B cell (primary cell): ENCODE data around the gene CYTH3. TPM values are rescaled to one million over a fixed set of nuclear protein-coding genes. Genes with fewer than 3 reads are reported as not detected.

Source experiments
- ATAC-seq: fragments of 200-7000 bp; cut with Tn5 transposase; one replicate; pipeline ENCODE4 v1.10.0; 2021; ENCODE audit warnings: low read depth, mild to moderate bottlenecking, moderate number of reproducible peaks, moderate library complexity
- CTCF ChIA-PET: fragments of 350-600 bp; sonication (Branson Sonifier 250); formaldehyde crosslinking; loops from one replicate; lab custom pipeline; 2021; ENCODE audit warnings: antibody characterized with exemption, inconsistent platforms; lab: Charles Lee
- POLR2A ChIA-PET: fragments of 350-600 bp; sonication (Branson Sonifier 250); formaldehyde crosslinking; loops from one replicate; lab custom pipeline; 2021; ENCODE audit warnings: antibody characterized with exemption; lab: Charles Lee
- DNase-seq: peaks from one replicate; pipeline ENCODE4 v3.0.0; 2013
- H2AFZ ChIP-seq: 2 replicates; pipeline ENCODE4 v1.6.1; 2012; ENCODE audit warnings: mild to moderate bottlenecking, low read depth, low read length; ENCODE audit not compliant: insufficient read depth, poor library complexity, severe bottlenecking
- H3K27ac ChIP-seq, 2 donors: 1 replicate in 1 of 2; 2 replicates in 1 of 2; pipeline ENCODE4 v1.5.1; 2012 to 2013; ENCODE audit warnings: low read length in 2 of 2, mild to moderate bottlenecking in 2 of 2, moderate library complexity in 1 of 2
- H3K27me3 ChIP-seq, 4 experiments: fragments of 200-600 bp in 1 of 4; sonication (generic) in 1 of 4; replicated peaks in 1 of 4; 1 replicate in 2 of 4; 2 replicates in 2 of 4; pipeline versions ENCODE4 v1.6.1 to v1.7.0; 2013 to 2016; ENCODE audit warnings: low read length in 3 of 4, mild to moderate bottlenecking in 2 of 4, mixed read lengths in 1 of 4, moderate library complexity in 1 of 4; ENCODE audit not compliant: insufficient read depth in 4 of 4, control insufficient read depth in 3 of 4; ENCODE audit errors: control extremely low read depth in 1 of 4
- H3K36me3 ChIP-seq, 2 experiments: replicated peaks in 1 of 2; 1 replicate in 1 of 2; 2 replicates in 1 of 2; pipeline versions ENCODE4 v1.6.1 to v1.7.1; 2013; ENCODE audit warnings: low read length in 1 of 2; ENCODE audit not compliant: insufficient read depth in 2 of 2, control insufficient read depth in 1 of 2; ENCODE audit errors: control extremely low read depth in 1 of 2, extremely low read depth in 1 of 2
- H3K4me1 ChIP-seq, 2 donors: fragments of 200-600 bp in 1 of 2; sonication (generic) in 1 of 2; 1 replicate in 1 of 2; 2 replicates in 1 of 2; pipeline versions ENCODE4 v1.5.1 to v1.6.1; 2013 to 2017; ENCODE audit warnings: low read length in 2 of 2; ENCODE audit not compliant: control insufficient read depth in 2 of 2, insufficient read depth in 2 of 2
- H3K4me2 ChIP-seq: replicated peaks from 2 replicates; pipeline ENCODE3; 2012; ENCODE audit warnings: mild to moderate bottlenecking, low read depth, low read length; ENCODE audit not compliant: poor library complexity, severe bottlenecking
- H3K4me3 ChIP-seq, 5 experiments: fragments of 200-600 bp in 1 of 5; sonication (generic) in 1 of 5; 1 replicate in 3 of 5; 2 replicates in 2 of 5; pipeline versions ENCODE4 v1.5.1 to v1.7.0; 2011 to 2016; ENCODE audit warnings: low read length in 4 of 5, mild to moderate bottlenecking in 4 of 5, low read depth in 2 of 5, control low read depth in 1 of 5, moderate library complexity in 1 of 5; ENCODE audit not compliant: insufficient read depth in 1 of 5; ENCODE audit errors: control extremely low read depth in 1 of 5, extremely low read depth in 1 of 5
- H3K79me2 ChIP-seq: fragments of 200-600 bp; sonication (generic); one replicate; pipeline ENCODE4 v1.6.0; 2016; ENCODE audit warnings: low read length; ENCODE audit not compliant: control insufficient read depth, insufficient read depth
- H3K9ac ChIP-seq: fragments of 200-600 bp; sonication (generic); 2 replicates; pipeline ENCODE4 v1.6.1; 2017; ENCODE audit warnings: mild to moderate bottlenecking, low read length, moderate library complexity
- H3K9me3 ChIP-seq, 3 donors: one replicate each; pipeline versions ENCODE4 v1.6.1 to v1.7.1; 2013; ENCODE audit warnings: low read length in 2 of 3; ENCODE audit not compliant: control insufficient read depth in 2 of 3, insufficient read depth in 1 of 3; ENCODE audit errors: control extremely low read depth in 1 of 3
- H4K20me1 ChIP-seq: 2 replicates; pipeline ENCODE4 v1.6.0; 2012; ENCODE audit warnings: mild to moderate bottlenecking, low read length; ENCODE audit not compliant: insufficient read depth, control insufficient read depth, poor library complexity, severe bottlenecking
- H3K27ac Mint-ChIP-seq: one replicate; pipeline ENCODE4 v1.8.0; 2021; ENCODE audit warnings: mixed read lengths
- H3K27me3 Mint-ChIP-seq: one replicate; pipeline ENCODE4 v1.8.0; 2021; ENCODE audit warnings: mixed read lengths
- H3K4me1 Mint-ChIP-seq: one replicate; pipeline ENCODE4 v1.8.0; 2021; ENCODE audit warnings: mixed read lengths
- H3K4me3 Mint-ChIP-seq: one replicate; pipeline ENCODE4 v1.8.0; 2021; ENCODE audit warnings: mixed read lengths
- H3K9me3 Mint-ChIP-seq: one replicate; pipeline ENCODE4 v1.8.0; 2022; ENCODE audit warnings: mixed read lengths; ENCODE audit not compliant: insufficient read depth
- EZH2 ChIP-seq: IDR thresholded peaks from 2 replicates; pipeline ENCODE4 v1.6.1; 2012; ENCODE audit warnings: borderline replicate concordance, low read depth, mild to moderate bottlenecking, moderate library complexity, low read length; ENCODE audit not compliant: insufficient read depth, poor library complexity, severe bottlenecking
- WGBS: methylation state at CpG from one replicate; pipeline ENCODE4 v1.1.5; 2013; ENCODE audit warnings: missing lambda C conversion rate; ENCODE audit not compliant: insufficient coverage; 5-methylcytosine and 5-hydroxymethylcytosine counted together
- intact Hi-C: fragments of 100-400 bp; cut with micrococcal nuclease; formaldehyde crosslinking; loops from one replicate; pipeline ENCODE4 v1.10.0; 2022
- polyA plus RNA-seq: library from polyadenylated mRNA; depleted of rRNA; stranded (reverse); fragments of >200 nt; gene quantifications from 2 replicates; pipeline ENCODE4 v1.2.3, GENCODE V29; 2012
- total RNA-seq, 2 donors: library from RNA; stranded (reverse); fragments of 120-200 nt in 1 of 2; gene quantifications; 1 replicate in 1 of 2; 2 replicates in 1 of 2; pipeline versions ENCODE4 v1.2.3 to v1.2.4, GENCODE V29; 2013 to 2022
- TF ChIP-seq, protein P1 (sequence below): fragments of 200-600 bp; IDR thresholded peaks from one replicate; pipeline ENCODE4 v1.8.0; 2022; ENCODE audit warnings: antibody characterized with exemption, mild to moderate bottlenecking

The CYTH3 gene
- total and polyA plus RNA-seq, 2 donors (not counting 1 experiment from before 2014, with no cell fraction given), result 5.2 to 11.3 TPM

DNA sequence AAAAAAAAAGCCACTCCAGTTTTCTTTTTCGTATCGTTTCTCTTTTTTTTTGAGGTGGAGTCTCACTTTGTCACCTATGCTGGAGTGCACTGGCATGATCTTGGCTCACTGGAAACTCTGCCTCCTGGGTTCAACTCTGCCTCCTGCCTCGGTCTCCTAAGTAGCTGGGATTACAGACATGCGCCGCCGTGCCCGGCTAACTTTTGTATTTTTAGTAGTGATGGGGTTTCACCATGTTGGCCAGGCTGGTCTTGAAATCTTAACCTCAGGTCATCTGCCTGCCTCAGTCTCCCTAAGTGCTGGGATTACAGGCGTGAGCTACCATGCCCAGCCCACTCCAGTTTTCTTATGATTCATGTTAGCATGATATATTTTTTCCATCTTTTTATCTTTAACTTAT is 148.6 kb downstream of the CYTH3 start:
- H3K9me3 Mint-ChIP-seq, result peaks cover 2% of the 10 kb centered on the region
- POLR2A ChIA-PET, result no interaction called here

DNA sequence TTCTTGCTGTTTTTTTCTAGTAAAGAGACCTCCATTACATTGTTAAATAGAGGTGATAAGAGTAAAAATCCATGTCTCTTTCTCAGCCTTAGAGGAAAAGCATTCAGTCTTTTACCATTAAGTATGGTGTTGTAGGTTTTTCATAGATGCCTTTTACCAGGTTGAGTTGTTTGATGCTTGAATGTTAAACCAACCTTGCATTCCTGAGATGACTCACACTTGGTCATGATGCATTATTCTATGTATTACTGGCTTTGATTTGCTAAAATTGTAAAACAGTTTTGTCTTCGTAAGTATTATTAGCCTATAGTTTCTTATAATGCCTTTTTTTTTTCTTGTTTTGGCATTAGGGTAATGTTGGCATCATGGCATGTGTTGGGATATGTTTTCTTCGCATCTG is 151.3 kb downstream of the CYTH3 start:
- Histone ChIP-seq H3K4me1 (no peaks in the 10 kb centered on the region), H2AFZ (no peak overlapping the region), H3K79me2 (peaks cover 41% of the 10 kb centered on the region), H3K4me3 (no peak overlapping the region), H4K20me1 (no peaks in the 10 kb centered on the region), H3K9me3 (peaks cover 1 to 20% (median 7%) of the 10 kb centered on the region in 3 donors), H3K27ac (no peak overlapping the region), H3K36me3 (peaks cover 10 to 62% of the 10 kb centered on the region in 2 experiments), H3K9ac (no peak overlapping the region), H3K27me3 (no peaks in the 10 kb centered on the region), H3K4me2 (no peak overlapping the region)
- ChIA-PET POLR2A (no interaction called here), CTCF (no interaction called here)
- DNase-seq, result no peak
- TF ChIP-seq, protein P1, sequence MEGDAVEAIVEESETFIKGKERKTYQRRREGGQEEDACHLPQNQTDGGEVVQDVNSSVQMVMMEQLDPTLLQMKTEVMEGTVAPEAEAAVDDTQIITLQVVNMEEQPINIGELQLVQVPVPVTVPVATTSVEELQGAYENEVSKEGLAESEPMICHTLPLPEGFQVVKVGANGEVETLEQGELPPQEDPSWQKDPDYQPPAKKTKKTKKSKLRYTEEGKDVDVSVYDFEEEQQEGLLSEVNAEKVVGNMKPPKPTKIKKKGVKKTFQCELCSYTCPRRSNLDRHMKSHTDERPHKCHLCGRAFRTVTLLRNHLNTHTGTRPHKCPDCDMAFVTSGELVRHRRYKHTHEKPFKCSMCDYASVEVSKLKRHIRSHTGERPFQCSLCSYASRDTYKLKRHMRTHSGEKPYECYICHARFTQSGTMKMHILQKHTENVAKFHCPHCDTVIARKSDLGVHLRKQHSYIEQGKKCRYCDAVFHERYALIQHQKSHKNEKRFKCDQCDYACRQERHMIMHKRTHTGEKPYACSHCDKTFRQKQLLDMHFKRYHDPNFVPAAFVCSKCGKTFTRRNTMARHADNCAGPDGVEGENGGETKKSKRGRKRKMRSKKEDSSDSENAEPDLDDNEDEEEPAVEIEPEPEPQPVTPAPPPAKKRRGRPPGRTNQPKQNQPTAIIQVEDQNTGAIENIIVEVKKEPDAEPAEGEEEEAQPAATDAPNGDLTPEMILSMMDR, result no peak
- TF ChIP-seq EZH2, result no peak
- intact Hi-C loops, result no loop called here
- Mint-ChIP-seq H3K9me3 (peaks cover 2% of the 10 kb centered on the region), H3K4me1 (no peaks in the 10 kb centered on the region), H3K4me3 (no peak overlapping the region), H3K27ac (no peak overlapping the region), H3K27me3 (no peaks in the 10 kb centered on the region)
- no peak for ATAC-seq
- no CpG with 5 or more reads among the region's 2 CpGs for WGBS

More for the DNA sequence above, 148.6 kb downstream of the CYTH3 start:
- TF ChIP-seq, protein P1, result no peak
- no peak for TF ChIP-seq EZH2
- Mint-ChIP-seq H3K4me3 (no peak overlapping the region), H3K4me1 (no peaks in the 10 kb centered on the region), H3K27me3 (no peaks in the 10 kb centered on the region), H3K27ac (no peak overlapping the region)
- no peak overlapping the region for H3K4me2 ChIP-seq
- H3K36me3 ChIP-seq, result peaks cover 10 to 60% of the 10 kb centered on the region in 2 experiments
- H3K27ac ChIP-seq, result no peak overlapping the region
- no peaks in the 10 kb centered on the region for H4K20me1 ChIP-seq
- DNase-seq (no peak), ATAC-seq (no peak)
- H3K4me3 ChIP-seq, result no peak overlapping the region
- intact Hi-C loops, result no loop called here
- H3K9ac ChIP-seq, result no peak overlapping the region
- H3K4me1 ChIP-seq, result no peaks in the 10 kb centered on the region
- WGBS, result 96% methylated on average over 7 of the region's 8 CpGs
- H3K79me2 ChIP-seq, result peaks cover 55% of the 10 kb centered on the region
- H2AFZ ChIP-seq, result no peak overlapping the region
- CTCF ChIA-PET, result no interaction called here
- no peaks in the 10 kb centered on the region for H3K27me3 ChIP-seq
- peaks cover 1 to 20% (median 7%) of the 10 kb centered on the region in 3 donors for H3K9me3 ChIP-seq
